ENCODE results near the gene KIF12.
"Not testable (repeated sequence)": the region's sequence is repeated elsewhere in the genome, so short reads cannot be mapped to it uniquely, and the experiment has no call there.

Gene KIF12

DNA sequence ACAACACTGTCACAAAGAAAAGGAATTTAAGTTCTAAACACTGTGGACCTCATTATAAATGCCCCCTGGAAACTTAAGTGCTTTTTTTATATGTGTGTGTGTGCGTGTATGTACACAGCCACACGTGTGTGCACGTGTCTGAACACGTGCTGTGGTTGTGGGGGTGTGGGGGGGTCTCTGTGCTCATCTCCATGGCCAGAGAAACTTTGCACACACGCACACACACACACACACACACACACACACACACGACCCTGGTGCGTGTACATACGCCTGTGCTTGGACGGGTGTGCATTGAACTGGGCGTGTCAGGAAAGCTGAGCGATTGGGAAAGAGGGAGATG lies 48.9 kb downstream of the KIF12 start:
- in situ Hi-C loops (cut with MboI; ENCODE audit: low sequenced_read_pairs): no loop called here

DNA sequence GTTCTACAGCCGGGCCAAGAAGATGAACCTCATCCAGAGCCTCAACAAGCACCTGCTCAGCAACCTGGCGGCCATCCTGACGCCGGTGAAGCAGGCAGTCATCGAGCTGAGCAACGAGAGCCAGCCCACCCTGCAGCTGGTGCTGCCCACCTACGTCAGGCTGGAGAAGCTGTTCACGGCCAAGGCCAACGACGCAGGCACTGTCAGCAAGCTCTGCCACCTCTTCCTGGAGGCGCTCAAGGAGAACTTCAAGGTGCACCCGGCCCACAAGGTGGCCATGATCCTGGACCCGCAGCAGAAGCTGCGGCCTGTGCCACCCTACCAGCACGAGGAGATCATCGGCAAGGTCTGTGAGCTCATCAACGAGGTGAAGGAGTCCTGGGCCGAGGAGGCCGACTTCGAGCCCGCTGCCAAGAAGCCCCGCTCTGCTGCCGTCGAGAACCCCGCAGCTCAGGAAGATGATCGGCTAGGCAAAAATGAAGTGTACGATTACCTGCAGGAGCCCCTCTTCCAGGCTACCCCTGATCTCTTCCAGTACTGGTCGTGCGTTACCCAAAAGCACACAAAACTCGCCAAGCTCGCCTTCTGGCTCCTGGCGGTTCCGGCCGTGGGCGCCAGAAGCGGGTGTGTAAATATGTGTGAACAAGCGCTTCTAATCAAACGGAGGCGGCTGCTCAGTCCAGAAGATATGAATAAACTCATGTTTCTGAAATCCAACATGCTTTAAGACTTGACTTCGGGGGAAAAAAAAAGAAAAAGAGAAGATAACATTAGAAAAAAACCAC lies 49.5 kb downstream of the KIF12 start:
- in situ Hi-C loops (cut with MboI; ENCODE audit: low sequenced_read_pairs): no loop called here

DNA sequence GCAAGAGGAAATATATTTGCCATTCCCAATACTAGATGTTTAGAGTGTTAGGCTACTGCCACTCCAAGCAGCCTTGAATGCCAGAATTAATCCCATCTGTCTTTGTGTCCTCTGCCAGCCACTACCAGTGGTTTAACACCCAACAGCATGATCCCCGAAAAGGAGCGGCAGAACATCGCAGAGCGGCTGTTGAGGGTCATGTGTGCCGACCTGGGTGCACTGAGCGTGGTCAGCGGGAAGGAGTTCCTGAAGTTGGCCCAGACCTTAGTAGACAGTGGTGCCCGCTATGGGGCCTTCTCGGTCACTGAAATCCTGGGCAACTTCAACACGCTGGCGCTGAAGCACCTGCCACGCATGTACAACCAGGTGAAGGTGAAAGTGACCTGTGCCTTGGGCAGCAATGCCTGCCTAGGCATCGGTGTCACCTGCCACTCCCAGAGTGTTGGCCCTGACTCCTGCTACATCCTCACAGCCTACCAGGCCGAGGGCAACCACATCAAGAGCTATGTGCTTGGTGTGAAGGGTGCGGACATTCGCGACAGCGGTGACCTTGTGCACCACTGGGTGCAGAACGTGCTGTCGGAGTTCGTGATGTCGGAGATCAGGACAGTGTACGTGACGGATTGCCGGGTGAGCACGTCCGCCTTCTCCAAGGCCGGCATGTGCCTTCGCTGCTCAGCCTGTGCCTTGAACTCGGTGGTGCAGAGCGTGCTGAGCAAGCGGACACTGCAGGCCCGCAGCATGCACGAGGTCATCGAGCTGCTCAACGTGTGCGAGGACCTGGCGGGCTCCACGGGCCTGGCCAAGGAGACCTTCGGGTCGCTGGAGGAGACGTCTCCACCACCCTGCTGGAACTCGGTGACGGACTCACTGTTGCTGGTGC lies 50.3 kb downstream of the KIF12 start:
- in situ Hi-C loops (cut with MboI; ENCODE audit: low sequenced_read_pairs): no loop called here

DNA sequence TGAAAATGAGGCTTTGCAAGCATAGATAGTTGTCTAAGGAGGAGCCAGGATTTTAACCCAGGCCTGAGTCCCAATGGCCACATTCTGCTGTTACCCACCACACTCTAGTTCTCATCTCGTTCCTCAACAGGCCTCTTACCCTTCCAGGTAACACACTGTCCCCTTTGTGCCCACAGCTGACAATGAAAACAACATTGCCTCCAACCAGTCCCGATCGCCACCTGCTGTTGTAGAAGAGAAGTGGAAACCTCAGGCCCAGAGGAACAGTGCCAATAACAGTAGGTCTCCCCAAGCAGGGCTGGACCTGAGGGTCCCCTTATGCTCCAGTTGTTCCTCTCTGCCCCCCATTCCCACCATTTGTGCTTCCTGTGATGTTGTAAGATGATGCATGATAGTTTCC lies 51.4 kb downstream of the KIF12 start:
- in situ Hi-C loops (cut with MboI; ENCODE audit: low sequenced_read_pairs): no loop called here

DNA sequence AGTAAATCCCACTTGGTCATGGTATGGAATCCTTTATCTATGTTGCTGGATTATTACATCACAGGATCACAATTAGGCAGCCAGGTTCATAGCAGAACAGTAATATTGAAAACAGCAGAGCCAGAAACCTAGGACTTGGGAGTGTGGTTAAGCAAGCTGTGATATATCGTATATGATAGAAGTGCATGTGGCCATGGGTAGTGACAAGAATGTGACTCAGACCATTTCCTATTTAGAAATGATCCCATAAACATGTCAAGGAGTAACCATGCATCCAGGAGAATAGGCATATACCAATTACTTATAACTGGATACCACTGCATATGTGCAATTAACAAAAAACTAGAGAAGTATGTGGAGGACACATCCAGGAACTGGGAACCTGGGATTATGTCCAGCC lies 52.2 kb downstream of the KIF12 start:
- in situ Hi-C loops (cut with MboI; ENCODE audit: low sequenced_read_pairs): no loop called here

DNA sequence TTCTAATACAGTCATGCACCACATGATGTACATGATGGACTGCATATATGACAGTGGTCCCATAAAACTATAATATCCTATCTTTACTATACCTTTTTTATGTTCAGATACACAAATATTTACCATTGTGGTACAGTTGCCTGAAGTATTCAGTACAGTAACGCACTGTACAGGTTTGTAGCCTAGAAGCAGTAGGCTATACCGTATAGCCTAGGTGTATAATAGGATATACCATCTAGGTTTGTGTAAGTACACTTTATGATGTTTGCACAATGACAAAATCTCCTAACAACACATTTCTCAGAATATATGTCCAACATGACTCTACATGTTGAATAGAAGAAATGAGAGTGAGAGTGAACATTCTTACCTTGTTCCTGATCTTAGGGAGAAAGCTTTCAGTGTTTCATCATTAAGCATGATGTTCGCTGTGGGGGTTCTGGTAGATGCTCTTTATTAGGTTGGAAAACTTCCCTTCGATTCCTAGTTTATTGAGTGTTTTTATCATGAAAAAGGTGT lies 52.8 kb downstream of the KIF12 start:
- in situ Hi-C loops (cut with MboI; ENCODE audit: low sequenced_read_pairs): no loop called here

DNA sequence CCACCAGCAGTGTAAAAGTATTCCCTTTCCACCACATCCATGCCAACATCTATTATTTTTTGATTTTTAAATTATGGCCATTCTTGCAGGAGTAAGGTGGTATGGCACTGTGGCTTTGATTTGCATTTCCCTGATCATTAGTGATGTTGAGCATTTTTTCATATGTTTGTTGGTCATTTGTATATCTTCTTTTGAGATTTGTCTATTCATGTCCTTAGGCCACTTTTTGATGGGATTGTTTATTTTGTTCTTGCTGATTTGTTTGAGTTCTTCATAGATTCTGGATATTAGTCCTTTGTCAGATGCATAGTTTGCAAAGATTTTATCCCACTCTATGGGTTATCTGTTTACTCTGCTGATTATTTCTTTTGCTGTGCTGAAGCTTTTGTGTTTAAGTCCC lies 55.4 kb downstream of the KIF12 start:
- in situ Hi-C loops (cut with MboI; ENCODE audit: low sequenced_read_pairs): not testable (repeated sequence)

All from HL-60/S4 treated with phorbol 12-myristate 13-acetate at 8.2 ng/mL for 4 days and 3 days (cell line).